Astrocyte (in vitro differentiated cells and primary cell): ENCODE results near the gene PCCA. TPM values are rescaled to one million over a fixed set of nuclear protein-coding genes. Genes with fewer than 3 reads are reported as not detected.
A peak's percentile ranks its signal among the peaks of the same experiment; 100 is the strongest.

Source experiments
- DNase-seq: peaks from one replicate; pipeline ENCODE4 v3.0.0-alpha.2; 2010; ENCODE audit warnings: low read depth
- FAIRE-seq: peaks from 2 replicates; lab custom pipeline; 2011; peaks lifted over from hg19 to GRCh38; lab: Jason Lieb, UNC
- H2AFZ ChIP-seq: 2 replicates; pipeline ENCODE4 v1.6.0; 2012; ENCODE audit warnings: low read depth, low read length, inconsistent platforms
- H3K27ac ChIP-seq: 2 replicates; pipeline ENCODE4 v1.5.1; 2011; ENCODE audit warnings: low read depth, low read length, inconsistent platforms
- H3K27me3 ChIP-seq: 2 replicates; pipeline ENCODE4 v1.6.0; 2011; ENCODE audit warnings: low read length, inconsistent platforms; ENCODE audit not compliant: insufficient read depth
- H3K36me3 ChIP-seq: 2 replicates; pipeline ENCODE4 v1.5.1; 2011; ENCODE audit warnings: low read length, inconsistent platforms; ENCODE audit not compliant: insufficient read depth
- H3K4me1 ChIP-seq: 2 replicates; pipeline ENCODE4 v1.5.1; 2011; ENCODE audit warnings: low read length, inconsistent platforms; ENCODE audit not compliant: insufficient read depth
- H3K4me2 ChIP-seq: 2 replicates; pipeline ENCODE4 v1.6.0; 2012; ENCODE audit warnings: low read length, inconsistent platforms
- H3K4me3 ChIP-seq: 2 replicates; pipeline ENCODE4 v1.5.1; 2011; ENCODE audit warnings: low read depth, mild to moderate bottlenecking, low read length, inconsistent platforms; ENCODE audit not compliant: insufficient read depth
- H3K79me2 ChIP-seq: 2 replicates; pipeline ENCODE4 v1.6.0; 2012; ENCODE audit warnings: mild to moderate bottlenecking, low read length, inconsistent platforms; ENCODE audit not compliant: insufficient read depth
- H3K9ac ChIP-seq: 2 replicates; pipeline ENCODE4 v1.6.0; 2012; ENCODE audit warnings: mild to moderate bottlenecking, low read length, inconsistent platforms
- H3K9me3 ChIP-seq: 2 replicates; pipeline ENCODE4 v1.5.1; 2012; ENCODE audit warnings: low read depth, mild to moderate bottlenecking, low read length, inconsistent platforms; ENCODE audit not compliant: insufficient read depth
- H4K20me1 ChIP-seq: 2 replicates; pipeline ENCODE4 v1.6.0; 2012; ENCODE audit warnings: low read length, inconsistent platforms; ENCODE audit not compliant: insufficient read depth
- H3K27ac Mint-ChIP-seq: one replicate; pipeline ENCODE4 v1.8.0; 2021; ENCODE audit warnings: mild to moderate bottlenecking, mixed read lengths; ENCODE audit not compliant: unreplicated experiment
- H3K27me3 Mint-ChIP-seq: one replicate; pipeline ENCODE4 v1.8.0; 2021; ENCODE audit warnings: low read depth, mixed read lengths; ENCODE audit not compliant: unreplicated experiment
- H3K36me3 Mint-ChIP-seq: one replicate; pipeline ENCODE4 v1.8.0; 2021; ENCODE audit warnings: low read depth, mixed read lengths; ENCODE audit not compliant: unreplicated experiment
- H3K4me1 Mint-ChIP-seq: one replicate; pipeline ENCODE4 v1.8.0; 2021; ENCODE audit warnings: low read depth, mixed read lengths; ENCODE audit not compliant: unreplicated experiment
- H3K4me3 Mint-ChIP-seq: one replicate; pipeline ENCODE4 v1.8.0; 2021; ENCODE audit warnings: mild to moderate bottlenecking, moderate library complexity, mixed read lengths; ENCODE audit not compliant: unreplicated experiment
- H3K9me3 Mint-ChIP-seq: one replicate; pipeline ENCODE4 v1.8.0; 2021; ENCODE audit warnings: mild to moderate bottlenecking, mixed read lengths; ENCODE audit not compliant: unreplicated experiment
- CTCF ChIP-seq: IDR thresholded peaks from 2 replicates; pipeline ENCODE4 v1.5.1; 2011; ENCODE audit warnings: low read depth, mild to moderate bottlenecking, inconsistent platforms, low read length, moderate library complexity; ENCODE audit not compliant: insufficient read depth
- EZH2 ChIP-seq: IDR thresholded peaks from 2 replicates; pipeline ENCODE4 v1.6.1; 2012; ENCODE audit warnings: mild to moderate bottlenecking, low read length, inconsistent platforms; ENCODE audit not compliant: insufficient read depth
- total RNA-seq: library from RNA; stranded (reverse); gene quantifications from 2 replicates; pipeline ENCODE4 v1.2.1, GENCODE V29; 2021

Gene PCCA
- total RNA-seq, 1 donor from 2014 or later = 13.9 TPM

GRCh38 chr13:100208002-100208401 is 119.1 kb downstream of the PCCA start:
- H3K27me3 ChIP-seq = no peaks in the 10 kb centered on the region
- no peak overlapping the region for H3K27ac Mint-ChIP-seq
- peaks cover 2% of the 10 kb centered on the region for H3K36me3 Mint-ChIP-seq
- H3K4me1 ChIP-seq = peaks cover 40% of the 10 kb centered on the region
- DNase-seq (no peak), FAIRE-seq (no peak)
- H3K27ac ChIP-seq = no peak overlapping the region
- H3K4me2 ChIP-seq = no peak overlapping the region
- TF ChIP-seq EZH2 = no peak
- no peak for TF ChIP-seq CTCF
- H4K20me1 ChIP-seq = no peaks in the 10 kb centered on the region
- no peak overlapping the region for H3K4me3 ChIP-seq
- H3K9ac ChIP-seq = no peak overlapping the region
- H3K27me3 Mint-ChIP-seq = no peaks in the 10 kb centered on the region
- no peaks in the 10 kb centered on the region for H3K36me3 ChIP-seq
- no peak overlapping the region for H3K4me3 Mint-ChIP-seq
- H2AFZ ChIP-seq = no peak overlapping the region
- H3K9me3 ChIP-seq = no peaks in the 10 kb centered on the region
- peaks cover 5% of the 10 kb centered on the region for H3K79me2 ChIP-seq
- peaks cover 33% of the 10 kb centered on the region for H3K4me1 Mint-ChIP-seq
- no peaks in the 10 kb centered on the region for H3K9me3 Mint-ChIP-seq

- Histone ChIP-seq H3K79me2 (peaks cover 5% of the 10 kb centered on the region), H3K9ac (no peak overlapping the region), H3K36me3 (no peaks in the 10 kb centered on the region), H3K4me2 (no peak overlapping the region), H4K20me1 (no peaks in the 10 kb centered on the region), H3K4me1 (peaks cover 34% of the 10 kb centered on the region), H2AFZ (no peak overlapping the region), H3K27me3 (no peaks in the 10 kb centered on the region), H3K4me3 (no peak overlapping the region), H3K9me3 (no peaks in the 10 kb centered on the region), H3K27ac (no peak overlapping the region)
- H3K27ac Mint-ChIP-seq = no peak overlapping the region
- peak; percentile 13 for FAIRE-seq
- H3K36me3 Mint-ChIP-seq = peaks cover 5% of the 10 kb centered on the region
- H3K27me3 Mint-ChIP-seq = no peaks in the 10 kb centered on the region
- TF ChIP-seq CTCF (no peak), EZH2 (no peak)
- no peak for DNase-seq
- peaks cover 31% of the 10 kb centered on the region for H3K4me1 Mint-ChIP-seq
- H3K4me3 Mint-ChIP-seq = no peak overlapping the region
- peaks cover 2% of the 10 kb centered on the region for H3K9me3 Mint-ChIP-seq
Observed at GRCh38 chr13:100208626-100209025, 119.7 kb downstream of the PCCA start.
